Parathyroid adenoma (tissue), 2 donors: Measurements from ENCODE around the gene DEFB113.

Experiments used
- H2AFZ ChIP-seq: fragments of 300-600 bp; sonication (generic); one replicate; pipeline ENCODE4 v1.7.0; 2017; ENCODE audit warnings: antibody characterized with exemption, mild to moderate bottlenecking
- H3K27ac ChIP-seq: fragments of 300-600 bp; sonication (generic); one replicate; pipeline ENCODE4 v1.7.0; 2017
- H3K27me3 ChIP-seq: fragments of 300-600 bp; sonication (generic); one replicate; pipeline ENCODE4 v1.7.0; 2017; ENCODE audit warnings: low read length; ENCODE audit not compliant: control insufficient read depth, insufficient read depth
- H3K36me3 ChIP-seq: fragments of 300-600 bp; sonication (generic); one replicate; pipeline ENCODE4 v1.7.0; 2017; ENCODE audit warnings: low read length; ENCODE audit not compliant: control insufficient read depth, insufficient read depth
- H3K4me1 ChIP-seq: fragments of 300-600 bp; sonication (generic); one replicate; pipeline ENCODE4 v1.7.0; 2017; ENCODE audit warnings: control low read depth
- H3K4me2 ChIP-seq: fragments of 300-600 bp; sonication (generic); one replicate; pipeline ENCODE4 v1.7.0; 2017; ENCODE audit warnings: low read length
- H3K4me3 ChIP-seq: fragments of 300-600 bp; sonication (generic); one replicate; pipeline ENCODE4 v1.7.0; 2017; ENCODE audit warnings: low read depth, low read length
- H3K79me2 ChIP-seq: fragments of 300-600 bp; sonication (generic); one replicate; pipeline ENCODE4 v1.7.0; 2017; ENCODE audit warnings: control low read depth
- H3K9ac ChIP-seq: fragments of 300-600 bp; sonication (generic); one replicate; pipeline ENCODE4 v1.7.0; 2017; ENCODE audit warnings: mild to moderate bottlenecking
- H3K9me3 ChIP-seq: fragments of 300-600 bp; sonication (generic); one replicate; pipeline ENCODE4 v1.7.0; 2017; ENCODE audit warnings: low read length; ENCODE audit not compliant: control insufficient read depth
- CTCF ChIP-seq: fragments of 300-600 bp; sonication (generic); IDR thresholded peaks from one replicate; pipeline ENCODE4 v1.7.0; 2017; ENCODE audit warnings: antibody characterized with exemption, mild to moderate bottlenecking
- donor health status: primary hyperparathyroidism.

DEFB113 gene

GRCh38 chr6:49939993-49940498 lies 29.4 kb downstream of the DEFB113 start:
- no peak for TF ChIP-seq CTCF
- no peak overlapping the region for H3K27ac ChIP-seq

GRCh38 chr6:49937811-49938210 lies 31.6 kb downstream of the DEFB113 start:
- Histone ChIP-seq H3K27me3 (no peaks in the 10 kb centered on the region), H3K36me3 (no peaks in the 10 kb centered on the region), H3K4me1 (no peaks in the 10 kb centered on the region), H3K9me3 (no peaks in the 10 kb centered on the region), H3K79me2 (no peaks in the 10 kb centered on the region), H3K4me2 (no peak overlapping the region), H3K9ac (no peak overlapping the region), H2AFZ (no peak overlapping the region), H3K27ac (no peak overlapping the region), H3K4me3 (no peak overlapping the region)
- TF ChIP-seq CTCF: no peak

More at GRCh38 chr6:49939993-49940498, 29.4 kb downstream of the DEFB113 start:
- Histone ChIP-seq H2AFZ (no peak overlapping the region), H3K9me3 (no peaks in the 10 kb centered on the region), H3K4me3 (no peak overlapping the region), H3K36me3 (no peaks in the 10 kb centered on the region), H3K4me2 (no peak overlapping the region), H3K27me3 (no peaks in the 10 kb centered on the region), H3K79me2 (no peaks in the 10 kb centered on the region), H3K4me1 (no peaks in the 10 kb centered on the region), H3K9ac (no peak overlapping the region)

GRCh38 chr6:49937017-49937416 lies 32.4 kb downstream of the DEFB113 start:
- Histone ChIP-seq H2AFZ (no peak overlapping the region), H3K4me2 (no peak overlapping the region), H3K79me2 (no peaks in the 10 kb centered on the region), H3K9ac (no peak overlapping the region), H3K27me3 (no peaks in the 10 kb centered on the region), H3K4me1 (no peaks in the 10 kb centered on the region), H3K4me3 (no peak overlapping the region), H3K36me3 (no peaks in the 10 kb centered on the region), H3K27ac (no peak overlapping the region), H3K9me3 (no peaks in the 10 kb centered on the region)
- TF ChIP-seq CTCF: no peak

GRCh38 chr6:49935387-49935786 lies 34.0 kb downstream of the DEFB113 start:
- H3K9me3 ChIP-seq: no peaks in the 10 kb centered on the region
- no peak overlapping the region for H2AFZ ChIP-seq
- H3K36me3 ChIP-seq: no peaks in the 10 kb centered on the region
- H3K9ac ChIP-seq: no peak overlapping the region
- no peak overlapping the region for H3K4me3 ChIP-seq
- H3K4me2 ChIP-seq: no peak overlapping the region
- H3K27ac ChIP-seq: no peak overlapping the region
- H3K4me1 ChIP-seq: no peaks in the 10 kb centered on the region
- H3K79me2 ChIP-seq: no peaks in the 10 kb centered on the region
- no peaks in the 10 kb centered on the region for H3K27me3 ChIP-seq
- no peak for TF ChIP-seq CTCF

GRCh38 chr6:49934770-49935169 lies 34.7 kb downstream of the DEFB113 start:
- no peaks in the 10 kb centered on the region for H3K9me3 ChIP-seq
- no peaks in the 10 kb centered on the region for H3K79me2 ChIP-seq
- no peak overlapping the region for H3K27ac ChIP-seq
- no peaks in the 10 kb centered on the region for H3K36me3 ChIP-seq
- H3K4me1 ChIP-seq: no peaks in the 10 kb centered on the region
- H3K27me3 ChIP-seq: no peaks in the 10 kb centered on the region
- H3K4me3 ChIP-seq: no peak overlapping the region
- no peak overlapping the region for H3K9ac ChIP-seq
- H3K4me2 ChIP-seq: no peak overlapping the region
- TF ChIP-seq CTCF: no peak
- H2AFZ ChIP-seq: no peak overlapping the region
